HG03280 (cell line): ENCODE results near the gene CNTN4.

ENCODE experiments used
- ATAC-seq: cut with Tn5 transposase; IDR thresholded peaks from one replicate; pipeline ENCODE4 v1.9.1; 2021; ENCODE audit warnings: mild to moderate bottlenecking, moderate library complexity; ENCODE audit not compliant: unreplicated experiment

CNTN4 gene

GRCh38 chr3:2148561-2149340 is 50.1 kb downstream of the CNTN4 start:
- ATAC-seq: no peak

- ATAC-seq: no peak
Measured at GRCh38 chr3:2153053-2153452, 54.4 kb downstream of the CNTN4 start.

- no peak for ATAC-seq
Measured at GRCh38 chr3:2153547-2153946, 54.9 kb downstream of the CNTN4 start.

GRCh38 chr3:2154621-2155020 is 56.0 kb downstream of the CNTN4 start:
- no peak for ATAC-seq

GRCh38 chr3:2156244-2156847 is 57.7 kb downstream of the CNTN4 start:
- peak; percentile 66 for ATAC-seq

- ATAC-seq: no peak
Measured at GRCh38 chr3:2158828-2159227, 60.2 kb downstream of the CNTN4 start.

- no peak for ATAC-seq
Measured at GRCh38 chr3:2166552-2166951, 67.9 kb downstream of the CNTN4 start.

- no peak for ATAC-seq
Measured at GRCh38 chr3:2172561-2173171, 74.0 kb downstream of the CNTN4 start.

GRCh38 chr3:2180634-2181033 is 82.0 kb downstream of the CNTN4 start:
- no peak for ATAC-seq

GRCh38 chr3:2198776-2199279 is 100.2 kb downstream of the CNTN4 start:
- no peak for ATAC-seq

GRCh38 chr3:2204054-2204453 is 105.4 kb downstream of the CNTN4 start:
- no peak for ATAC-seq

GRCh38 chr3:2205692-2206091 is 107.0 kb downstream of the CNTN4 start:
- ATAC-seq: no peak

- no peak for ATAC-seq
Measured at GRCh38 chr3:2206536-2206935, 107.9 kb downstream of the CNTN4 start.

GRCh38 chr3:2211568-2211967 is 112.9 kb downstream of the CNTN4 start:
- ATAC-seq: no peak

GRCh38 chr3:2212206-2212605 is 113.5 kb downstream of the CNTN4 start:
- ATAC-seq: no peak

GRCh38 chr3:2218375-2218774 is 119.7 kb downstream of the CNTN4 start:
- ATAC-seq: no peak

GRCh38 chr3:2218816-2219215 is 120.2 kb downstream of the CNTN4 start:
- no peak for ATAC-seq

GRCh38 chr3:2236203-2236602 is 137.5 kb downstream of the CNTN4 start:
- ATAC-seq: no peak

GRCh38 chr3:2244137-2244536 is 145.5 kb downstream of the CNTN4 start:
- ATAC-seq: no peak

GRCh38 chr3:2246873-2247648 is 148.4 kb downstream of the CNTN4 start:
- ATAC-seq: no peak

- no peak for ATAC-seq
Measured at GRCh38 chr3:2247831-2248230, 149.2 kb downstream of the CNTN4 start.
